Measurements from ENCODE around the gene RHD.
"Not testable (repeated sequence)": the region's sequence is repeated elsewhere in the genome, so short reads cannot be mapped to it uniquely, and the experiment has no call there.

DNA sequence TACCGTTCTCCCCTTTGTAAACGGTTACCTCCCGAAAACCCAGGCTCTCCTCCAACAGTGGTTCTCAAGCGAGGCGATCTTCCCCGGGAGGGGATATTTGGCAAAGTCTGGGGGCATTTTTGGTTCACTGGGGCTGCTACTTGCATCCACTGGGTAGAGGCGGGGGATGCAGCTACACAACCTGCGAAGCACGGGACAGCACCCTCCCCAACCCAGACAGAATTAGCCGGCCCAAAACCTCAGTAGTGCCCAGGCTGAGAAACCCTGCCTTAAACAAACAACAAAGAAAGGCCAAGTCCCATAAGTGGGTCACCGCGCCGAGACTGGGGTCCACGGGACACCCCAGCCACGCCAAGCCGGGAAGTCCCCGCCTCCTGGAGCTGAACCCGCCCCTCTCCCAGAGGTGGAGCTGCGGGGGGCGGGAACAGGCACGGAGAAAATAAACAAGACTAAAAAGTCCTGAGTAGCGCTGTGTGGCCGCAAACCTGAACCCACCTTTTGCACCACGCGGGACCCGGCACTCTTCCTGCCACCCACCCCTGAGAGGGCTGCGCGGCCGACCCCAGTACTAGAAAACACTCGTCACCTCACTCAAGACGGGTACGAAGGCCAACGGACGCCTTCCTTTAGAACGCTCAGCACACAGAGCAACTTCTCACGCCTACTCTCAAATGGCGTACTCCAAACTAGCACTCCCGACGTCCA lies 65.3 kb downstream of the RHD start:
- TF ChIP-seq POLR2A, CTCF (IDR thresholded peaks at IDR 0.05): not testable (repeated sequence)
